Measurements from ENCODE around the gene SEMA4B. TPM values are rescaled to one million over a fixed set of nuclear protein-coding genes. Genes with fewer than 3 reads are reported as not detected.

SEMA4B gene
- total and polyA plus RNA-seq, 9 of the 15 experiments (the other 6 are each of a cell fraction or from before 2014, with no cell fraction given) = 1.3 to 33.6 (median 11.0) TPM

DNA sequence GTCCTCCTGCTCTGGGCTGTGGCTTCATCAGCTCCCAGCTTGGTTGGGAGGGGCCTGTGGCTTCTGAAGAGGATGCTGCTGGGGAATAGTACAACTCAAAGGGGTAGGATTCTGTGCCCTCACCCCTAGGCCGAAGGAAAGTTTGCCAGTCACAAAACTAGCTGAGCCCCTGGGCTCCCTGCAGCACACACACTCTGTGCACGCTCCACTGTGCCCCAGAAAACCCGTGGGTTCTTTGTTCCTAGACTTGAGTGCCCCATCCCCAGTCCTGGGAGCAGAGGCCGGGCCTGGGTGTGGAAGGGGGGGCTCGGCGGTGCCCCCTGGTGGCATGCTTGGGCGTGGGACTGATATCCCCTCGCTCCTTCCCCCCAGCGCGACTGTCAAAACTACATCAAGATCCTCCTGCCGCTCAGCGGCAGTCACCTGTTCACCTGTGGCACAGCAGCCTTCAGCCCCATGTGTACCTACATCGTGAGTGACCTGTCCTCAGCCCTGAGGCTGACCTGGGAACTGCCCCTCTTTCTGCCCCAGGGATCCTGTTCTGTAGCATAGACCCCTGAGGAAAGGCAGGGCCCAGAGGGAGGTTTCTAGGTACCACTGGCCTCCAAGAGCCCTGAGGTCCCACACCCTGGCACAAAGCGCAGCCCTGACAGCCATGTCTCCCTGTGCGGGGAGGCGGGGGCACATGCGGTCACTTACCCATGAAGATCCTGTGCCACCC is 18.5 kb downstream of the SEMA4B start (continued):
- TF ChIP-seq BHLHE40 (IDR thresholded peaks at IDR 0.05; ENCODE audit: low read length) = peak; percentile 48; the same call in 1 of the 2 replicates
- peak; percentile 28; the same call in 1 of the 2 replicates for TF ChIP-seq STAG1 (CRISPR knock-in tag; IDR thresholded peaks at IDR 0.05; ENCODE audit: borderline replicate concordance)
- no peak for TF ChIP-seq KHSRP (IDR thresholded peaks at IDR 0.05)
- TF ChIP-seq, protein P1, sequence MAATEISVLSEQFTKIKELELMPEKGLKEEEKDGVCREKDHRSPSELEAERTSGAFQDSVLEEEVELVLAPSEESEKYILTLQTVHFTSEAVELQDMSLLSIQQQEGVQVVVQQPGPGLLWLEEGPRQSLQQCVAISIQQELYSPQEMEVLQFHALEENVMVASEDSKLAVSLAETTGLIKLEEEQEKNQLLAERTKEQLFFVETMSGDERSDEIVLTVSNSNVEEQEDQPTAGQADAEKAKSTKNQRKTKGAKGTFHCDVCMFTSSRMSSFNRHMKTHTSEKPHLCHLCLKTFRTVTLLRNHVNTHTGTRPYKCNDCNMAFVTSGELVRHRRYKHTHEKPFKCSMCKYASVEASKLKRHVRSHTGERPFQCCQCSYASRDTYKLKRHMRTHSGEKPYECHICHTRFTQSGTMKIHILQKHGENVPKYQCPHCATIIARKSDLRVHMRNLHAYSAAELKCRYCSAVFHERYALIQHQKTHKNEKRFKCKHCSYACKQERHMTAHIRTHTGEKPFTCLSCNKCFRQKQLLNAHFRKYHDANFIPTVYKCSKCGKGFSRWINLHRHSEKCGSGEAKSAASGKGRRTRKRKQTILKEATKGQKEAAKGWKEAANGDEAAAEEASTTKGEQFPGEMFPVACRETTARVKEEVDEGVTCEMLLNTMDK (IDR thresholded peaks at IDR 0.05; ENCODE audit: borderline replicate concordance, insufficient read depth, low read depth, low read length, poor library complexity, severe bottlenecking) = peak; percentile 1
- no peak for TF ChIP-seq TAL1 (IDR thresholded peaks at IDR 0.05)
- no peak for TF ChIP-seq JUN (IDR thresholded peaks at IDR 0.05; ENCODE audit: borderline replicate concordance, low read depth, low read length)
- TF ChIP-seq JUN (CRISPR knock-in tag; IDR thresholded peaks at IDR 0.05; ENCODE audit: borderline replicate concordance) = no peak
- TF ChIP-seq, protein P2, sequence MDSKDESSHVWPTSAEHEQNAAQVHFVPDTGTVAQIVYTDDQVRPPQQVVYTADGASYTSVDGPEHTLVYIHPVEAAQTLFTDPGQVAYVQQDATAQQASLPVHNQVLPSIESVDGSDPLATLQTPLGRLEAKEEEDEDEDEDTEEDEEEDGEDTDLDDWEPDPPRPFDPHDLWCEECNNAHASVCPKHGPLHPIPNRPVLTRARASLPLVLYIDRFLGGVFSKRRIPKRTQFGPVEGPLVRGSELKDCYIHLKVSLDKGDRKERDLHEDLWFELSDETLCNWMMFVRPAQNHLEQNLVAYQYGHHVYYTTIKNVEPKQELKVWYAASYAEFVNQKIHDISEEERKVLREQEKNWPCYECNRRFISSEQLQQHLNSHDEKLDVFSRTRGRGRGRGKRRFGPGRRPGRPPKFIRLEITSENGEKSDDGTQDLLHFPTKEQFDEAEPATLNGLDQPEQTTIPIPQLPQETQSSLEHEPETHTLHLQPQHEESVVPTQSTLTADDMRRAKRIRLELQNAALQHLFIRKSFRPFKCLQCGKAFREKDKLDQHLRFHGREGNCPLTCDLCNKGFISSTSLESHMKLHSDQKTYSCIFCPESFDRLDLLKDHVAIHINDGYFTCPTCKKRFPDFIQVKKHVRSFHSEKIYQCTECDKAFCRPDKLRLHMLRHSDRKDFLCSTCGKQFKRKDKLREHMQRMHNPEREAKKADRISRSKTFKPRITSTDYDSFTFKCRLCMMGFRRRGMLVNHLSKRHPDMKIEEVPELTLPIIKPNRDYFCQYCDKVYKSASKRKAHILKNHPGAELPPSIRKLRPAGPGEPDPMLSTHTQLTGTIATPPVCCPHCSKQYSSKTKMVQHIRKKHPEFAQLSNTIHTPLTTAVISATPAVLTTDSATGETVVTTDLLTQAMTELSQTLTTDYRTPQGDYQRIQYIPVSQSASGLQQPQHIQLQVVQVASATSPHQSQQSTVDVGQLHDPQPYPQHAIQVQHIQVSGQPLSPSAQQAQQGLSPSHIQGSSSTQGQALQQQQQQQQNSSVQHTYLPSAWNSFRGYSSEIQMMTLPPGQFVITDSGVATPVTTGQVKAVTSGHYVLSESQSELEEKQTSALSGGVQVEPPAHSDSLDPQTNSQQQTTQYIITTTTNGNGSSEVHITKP (IDR thresholded peaks at IDR 0.05; ENCODE audit: partially characterized antibody) = no peak
- TF ChIP-seq RBM25 (IDR thresholded peaks at IDR 0.05; ENCODE audit: low read depth, low read length, severe bottlenecking) = no peak
- TF ChIP-seq XRCC5 (IDR thresholded peaks at IDR 0.05; ENCODE audit: low read depth, low read length) = 0 out of 2 replicates have a peak, but pooled peaks have one; percentile 58
- TF ChIP-seq RAD21 (CRISPR knock-in tag; conservative IDR thresholded peaks at IDR 0.05 in 1 of 2, IDR thresholded peaks at IDR 0.05 in 1 of 2) = peak; percentile 44 to 78
- TF ChIP-seq, protein P3, sequence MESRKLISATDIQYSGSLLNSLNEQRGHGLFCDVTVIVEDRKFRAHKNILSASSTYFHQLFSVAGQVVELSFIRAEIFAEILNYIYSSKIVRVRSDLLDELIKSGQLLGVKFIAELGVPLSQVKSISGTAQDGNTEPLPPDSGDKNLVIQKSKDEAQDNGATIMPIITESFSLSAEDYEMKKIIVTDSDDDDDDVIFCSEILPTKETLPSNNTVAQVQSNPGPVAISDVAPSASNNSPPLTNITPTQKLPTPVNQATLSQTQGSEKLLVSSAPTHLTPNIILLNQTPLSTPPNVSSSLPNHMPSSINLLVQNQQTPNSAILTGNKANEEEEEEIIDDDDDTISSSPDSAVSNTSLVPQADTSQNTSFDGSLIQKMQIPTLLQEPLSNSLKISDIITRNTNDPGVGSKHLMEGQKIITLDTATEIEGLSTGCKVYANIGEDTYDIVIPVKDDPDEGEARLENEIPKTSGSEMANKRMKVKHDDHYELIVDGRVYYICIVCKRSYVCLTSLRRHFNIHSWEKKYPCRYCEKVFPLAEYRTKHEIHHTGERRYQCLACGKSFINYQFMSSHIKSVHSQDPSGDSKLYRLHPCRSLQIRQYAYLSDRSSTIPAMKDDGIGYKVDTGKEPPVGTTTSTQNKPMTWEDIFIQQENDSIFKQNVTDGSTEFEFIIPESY (CRISPR knock-in tag; IDR thresholded peaks at IDR 0.05) = 0 out of 2 replicates have a peak, but pooled peaks have one; percentile 21
- no peak for TF ChIP-seq TSC22D4 (tag; IDR thresholded peaks at IDR 0.05)
- peak; percentile 49; the same call in 1 of the 2 replicates for TF ChIP-seq ZNF740 (CRISPR knock-in tag; IDR thresholded peaks at IDR 0.05)
- TF ChIP-seq ZNF740 (tag; IDR thresholded peaks at IDR 0.05) = peak in 1 of 2 experiments; percentile 33; a peak in 1 of 4 replicates
- TF ChIP-seq ZBTB12 (CRISPR knock-in tag; IDR thresholded peaks at IDR 0.05) = no peak
